ENCODE data around the gene PYHIN1.
"Not testable (repeated sequence)": the region's sequence is repeated elsewhere in the genome, so short reads cannot be mapped to it uniquely, and the experiment has no call there.

Gene PYHIN1

GRCh38 chr1:158983235-158983634 is 51.9 kb downstream of the PYHIN1 start:
- no peak for DNase-seq (ENCODE audit: low spot score)

DNA sequence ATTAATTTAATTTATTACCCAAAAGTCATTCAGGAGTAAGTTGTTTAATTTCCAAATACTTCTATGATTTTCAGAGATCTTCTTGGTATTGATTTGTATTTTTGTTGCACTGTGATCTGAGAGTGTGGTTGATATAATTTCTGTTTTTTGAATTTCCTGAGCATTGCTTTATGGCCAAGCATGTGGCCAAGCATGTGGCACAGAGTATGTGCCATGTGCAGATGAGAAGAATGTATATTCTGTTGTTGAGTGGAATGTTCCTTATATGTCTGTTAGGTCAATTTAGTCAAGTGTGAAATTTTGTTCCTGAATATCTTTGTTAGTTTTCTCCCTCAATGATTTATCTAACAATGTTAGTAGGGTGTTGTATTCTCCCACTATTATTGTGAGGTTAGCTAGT is 53.0 kb downstream of the PYHIN1 start:
- no peak for DNase-seq (ENCODE audit: low spot score)

- no peak for DNase-seq (ENCODE audit: low spot score)
Observed at GRCh38 chr1:158989424-158989823, 58.1 kb downstream of the PYHIN1 start.

GRCh38 chr1:158992787-158993312 is 61.5 kb downstream of the PYHIN1 start:
- DNase-seq (ENCODE audit: low spot score): no peak

- no peak for DNase-seq (ENCODE audit: low spot score)
Observed at GRCh38 chr1:158996998-158997397, 65.6 kb downstream of the PYHIN1 start.

DNA sequence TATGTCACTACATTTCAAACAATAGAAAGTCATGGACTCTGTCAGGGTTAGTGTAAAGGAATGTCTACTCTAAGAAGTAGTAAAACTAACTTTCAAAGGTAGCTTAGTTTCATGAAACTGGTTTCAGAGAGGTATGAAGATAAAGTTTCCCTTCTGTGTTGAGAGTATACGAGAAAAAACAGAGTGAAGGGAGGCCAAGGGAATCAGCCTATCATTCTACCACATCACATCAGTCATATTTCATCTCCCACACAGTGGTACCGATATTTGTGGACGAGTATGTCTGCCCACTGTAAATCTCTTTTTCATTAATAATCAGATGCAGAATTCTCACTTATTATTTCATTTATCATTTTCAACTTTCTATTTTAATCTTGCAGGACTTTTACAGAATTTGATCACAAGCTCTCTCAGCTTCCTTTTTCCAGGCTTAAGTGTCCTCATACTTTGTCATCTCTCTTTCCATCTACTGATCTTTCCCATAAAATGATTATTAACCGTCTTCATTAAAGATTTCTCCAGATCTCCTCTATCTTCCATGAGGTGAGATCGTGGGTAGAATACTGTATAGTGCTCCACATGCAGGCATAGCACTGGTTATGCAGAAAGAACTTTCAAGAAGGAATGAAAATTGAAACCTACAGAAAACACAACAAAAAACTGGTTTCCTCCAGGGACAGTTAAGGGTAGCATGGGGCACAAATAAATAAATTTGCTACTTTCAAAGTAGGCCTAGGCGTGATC is 66.9 kb downstream of the PYHIN1 start:
- DNase-seq (ENCODE audit: low spot score): no peak

GRCh38 chr1:158998781-158999161 is 67.4 kb downstream of the PYHIN1 start:
- peak; percentile 86 for DNase-seq (ENCODE audit: low spot score)

DNA sequence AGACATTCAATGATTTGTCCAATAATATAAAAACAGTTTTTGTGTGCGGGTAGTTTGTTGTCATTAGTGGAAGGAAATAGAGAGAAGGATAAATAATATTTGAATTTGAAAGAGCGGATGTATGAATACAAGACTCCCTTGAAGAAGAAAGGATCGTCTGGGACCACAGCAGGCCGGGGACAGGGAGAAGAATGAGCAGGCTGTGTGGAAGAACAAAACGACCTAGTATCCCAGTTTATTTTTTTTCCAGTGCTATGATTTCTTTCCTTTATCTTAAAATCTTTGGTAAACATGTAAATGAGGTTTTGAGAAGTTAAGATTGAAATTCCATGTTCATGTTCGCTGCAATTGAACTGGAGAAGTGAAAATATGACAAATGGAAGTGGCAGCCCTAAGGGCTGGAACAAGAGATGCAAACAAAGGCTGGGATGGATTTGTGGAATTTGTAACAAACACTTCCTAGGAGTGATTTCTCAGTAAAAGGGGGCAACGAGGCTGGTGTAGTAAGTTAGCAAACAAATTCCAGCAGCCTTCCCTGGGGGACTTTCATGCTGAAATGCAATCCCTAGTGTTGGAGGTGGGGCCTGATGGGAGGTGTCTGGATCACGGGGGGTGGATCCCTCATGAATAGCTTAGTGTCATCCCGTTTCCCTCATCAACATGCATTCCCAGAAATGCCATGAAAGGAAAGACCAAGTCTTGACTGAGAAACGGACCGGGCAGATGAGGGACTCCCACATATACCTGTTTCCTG is 68.1 kb downstream of the PYHIN1 start:
- no peak for DNase-seq (ENCODE audit: low spot score)

DNA sequence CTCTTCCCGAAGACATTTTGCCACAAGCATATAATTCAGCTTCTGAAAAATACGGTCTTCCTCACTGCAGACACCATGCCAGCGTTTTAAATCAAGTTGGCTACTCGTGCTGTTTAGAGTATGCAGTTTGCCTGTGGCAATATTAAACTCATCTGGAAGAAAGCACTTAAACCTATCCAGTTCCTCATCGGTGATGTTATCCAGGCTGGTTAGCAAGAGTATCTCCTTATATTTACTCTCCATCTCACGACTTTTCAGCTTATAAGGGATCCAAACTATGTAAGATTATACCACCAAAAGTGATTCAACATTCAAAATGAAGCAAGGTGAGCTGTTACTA is 68.7 kb downstream of the PYHIN1 start:
- DNase-seq (ENCODE audit: low spot score): no peak

DNA sequence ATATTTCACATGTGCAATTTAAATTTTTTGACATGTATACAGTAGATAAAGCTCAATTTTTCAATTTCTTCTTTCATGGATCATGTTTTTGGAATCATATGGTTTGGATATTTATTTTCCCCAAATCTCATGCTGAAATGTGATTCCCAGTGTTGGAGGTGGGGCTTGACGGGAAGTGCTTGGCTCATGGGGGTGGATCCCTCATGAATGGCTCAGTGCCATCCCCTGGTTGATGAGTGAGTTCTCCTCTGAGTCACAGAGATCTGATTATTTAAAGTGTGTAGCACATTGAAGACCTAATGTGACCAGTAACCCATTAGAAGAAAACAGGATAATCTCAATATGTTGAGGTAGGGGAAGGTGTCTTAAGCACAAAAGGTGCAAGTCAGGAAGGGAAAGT is 69.3 kb downstream of the PYHIN1 start:
- DNase-seq (ENCODE audit: low spot score): no peak

DNA sequence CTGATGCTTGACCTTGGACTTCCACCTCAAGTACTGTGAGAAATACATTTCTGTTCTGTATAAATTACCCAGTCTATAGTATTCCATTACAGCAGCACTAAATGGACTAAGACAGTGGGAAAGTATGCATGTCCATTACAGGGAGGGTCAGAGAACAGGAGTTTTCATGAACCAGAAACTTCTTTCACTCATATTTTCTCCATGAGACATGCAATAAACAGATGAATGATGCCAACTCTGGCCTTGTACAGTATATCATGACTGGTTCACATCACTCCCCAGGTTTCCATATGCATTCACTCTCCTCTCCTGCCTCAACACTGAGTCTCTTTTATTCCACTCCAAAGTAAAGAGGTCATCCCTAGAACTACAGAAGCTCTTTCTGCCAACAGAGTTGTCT is 73.8 kb downstream of the PYHIN1 start:
- no peak for DNase-seq (ENCODE audit: low spot score)

- no peak for DNase-seq (ENCODE audit: low spot score)
Observed at GRCh38 chr1:159005676-159006075, 74.3 kb downstream of the PYHIN1 start.

GRCh38 chr1:159006210-159006807 is 75.0 kb downstream of the PYHIN1 start:
- DNase-seq (ENCODE audit: low spot score): not testable (repeated sequence)

DNA sequence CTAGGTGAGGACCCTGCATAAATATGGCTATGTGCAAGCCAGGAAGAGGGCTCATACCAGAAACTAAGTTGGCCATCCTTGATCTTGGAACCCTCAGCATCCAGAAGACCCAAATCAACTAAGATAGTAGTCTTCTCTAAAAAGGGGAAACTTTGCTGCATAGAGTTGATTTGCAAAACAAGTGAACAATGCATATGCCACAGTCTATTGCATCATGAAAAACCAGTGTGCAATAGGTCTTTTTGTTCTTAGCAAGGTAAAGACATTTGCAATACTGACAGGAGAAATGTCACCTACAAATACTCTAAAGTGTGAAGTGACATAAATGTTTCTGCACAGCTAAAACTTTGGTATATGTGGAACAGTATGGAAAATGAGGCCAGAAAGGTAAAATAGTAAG is 76.4 kb downstream of the PYHIN1 start:
- DNase-seq (ENCODE audit: low spot score): no peak

- DNase-seq (ENCODE audit: low spot score): peak; percentile 76
Observed at GRCh38 chr1:159008744-159009188, 77.4 kb downstream of the PYHIN1 start.

- DNase-seq (ENCODE audit: low spot score): no peak
Observed at GRCh38 chr1:159009287-159009686, 77.9 kb downstream of the PYHIN1 start.

DNA sequence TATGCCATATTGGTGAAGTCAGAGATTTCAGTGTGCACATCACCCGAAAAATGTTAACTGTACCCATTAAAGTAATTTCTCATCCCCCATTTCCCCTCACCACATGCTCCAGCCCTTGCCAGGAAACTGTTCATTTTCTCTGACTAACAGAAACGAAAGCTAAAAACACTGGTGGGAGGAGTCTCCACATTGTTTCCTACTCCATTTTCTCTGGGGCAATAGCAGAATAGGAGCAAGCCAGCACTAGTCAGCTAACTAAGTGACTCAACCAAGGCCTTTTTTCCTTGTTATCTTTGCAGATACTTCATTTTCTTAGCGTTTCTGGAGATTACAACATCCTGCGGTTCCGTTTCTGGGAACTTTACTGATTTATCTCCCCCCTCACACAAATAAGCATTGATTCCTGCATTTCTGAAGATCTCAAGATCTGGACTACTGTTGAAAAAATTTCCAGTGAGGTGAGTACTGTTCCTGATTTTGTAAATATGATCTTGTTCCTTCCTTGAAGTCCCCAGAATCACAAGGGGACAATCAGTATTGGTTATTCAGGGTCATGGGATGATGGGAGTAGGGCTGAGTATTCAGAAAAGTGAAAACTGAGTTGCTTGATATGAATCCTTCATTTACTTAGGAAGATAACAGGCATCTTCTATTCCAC is 78.5 kb downstream of the PYHIN1 start, which contains the start of gene IFI16:
Gene IFI16, plus strand, starts transcription at position 204 of the 658 bp plus-strand sequence. CDS start 4,774 bp downstream, outside the sequence.
- peak; percentile 89 for DNase-seq (ENCODE audit: low spot score)

- no peak for DNase-seq (ENCODE audit: low spot score)
Observed at GRCh38 chr1:159010391-159010790, 79.0 kb downstream of the PYHIN1 start.

- not testable (repeated sequence) for DNase-seq (ENCODE audit: low spot score)
Observed at GRCh38 chr1:159011001-159011400, 79.6 kb downstream of the PYHIN1 start.

- DNase-seq (ENCODE audit: low spot score): no peak
Observed at GRCh38 chr1:159011751-159012150, 80.4 kb downstream of the PYHIN1 start.

GRCh38 chr1:159012495-159012894 is 81.1 kb downstream of the PYHIN1 start:
- DNase-seq (ENCODE audit: low spot score): peak; percentile 72

- DNase-seq (ENCODE audit: low spot score): no peak
Observed at GRCh38 chr1:159014003-159014571, 82.7 kb downstream of the PYHIN1 start.

Measured in CD4-positive, alpha-beta T cell treated with Interleukin-2 at 100 ng/mL for 4 hours (primary cell).